Metanephros (tissue), 1 donor: Measurements from ENCODE around the gene ZNF600. TPM values are rescaled to one million over a fixed set of nuclear protein-coding genes. Genes with fewer than 3 reads are reported as not detected.

Source experiments
- total RNA-seq: library from RNA; depleted of rRNA; stranded (reverse); fragments of >200 nt; gene quantifications from one replicate; pipeline ENCODE4 v1.2.3, GENCODE V29; 2014

ZNF600 gene
- total RNA-seq, result 3.6 TPM

GRCh38 chr19:52786464-52787354, at the start of gene ZNF600:
ZNF600 (minus strand) TSS chr19:52786791; CDS start chr19:52778888, 7,903 bp downstream.

GRCh38 chr19:52821204-52821960, 34.8 kb upstream of the ZNF600 start, which contains the start of gene ZNF28:
ZNF28 (minus strand) TSS chr19:52821633; CDS start chr19:52817958, 3,675 bp downstream.

GRCh38 chr19:52734893-52735661, 51.5 kb downstream of the ZNF600 start, which contains the start of gene ZNF611:
ZNF611 (minus strand) TSS chr19:52735044; CDS start chr19:52715894, 19,150 bp downstream.

Other genes with a start within 250 kb of the ZNF600 start
- 23.2 TPM for gene ZNF701, start 216.5 kb downstream of the ZNF600 start, total RNA-seq
- gene ZNF83, start 148.4 kb downstream of the ZNF600 start, total RNA-seq, result 86.5 TPM
- 29.8 TPM for gene ZNF611, start 51.7 kb downstream of the ZNF600 start, total RNA-seq
- gene ZNF28, start 34.8 kb upstream of the ZNF600 start, total RNA-seq, result 19.7 TPM
- gene ZNF468, start 70.8 kb upstream of the ZNF600 start, total RNA-seq, result 36.3 TPM
- 40.1 TPM for gene ZNF320, start 110.8 kb upstream of the ZNF600 start, total RNA-seq
- gene ZNF888, start 136.6 kb upstream of the ZNF600 start, total RNA-seq, result 15.1 TPM
- gene ZNF816, start 176.1 kb upstream of the ZNF600 start, total RNA-seq, result 16.3 TPM
- gene ERVV-1, start 227.1 kb upstream of the ZNF600 start, total RNA-seq, result 0.12 TPM